H1 (cell line): Measurements from ENCODE around the gene RAD51B. TPM values are rescaled to one million over a fixed set of nuclear protein-coding genes. Genes with fewer than 3 reads are reported as not detected.

Experiments used
- CHD1 ChIP-seq: IDR thresholded peaks from 2 replicates; pipeline ENCODE4 v1.6.1; 2012; ENCODE audit warnings: low read depth, low read length, improper control_type of control experiment
- CHD2 ChIP-seq: IDR thresholded peaks from 2 replicates; pipeline ENCODE4 v1.6.1; 2012; ENCODE audit warnings: low read length, improper control_type of control experiment
- KDM4A ChIP-seq: IDR thresholded peaks from one replicate; pipeline ENCODE4 v1.7.1; 2012; ENCODE audit warnings: low read depth, mild to moderate bottlenecking, moderate library complexity, low read length, inconsistent platforms; ENCODE audit not compliant: severe bottlenecking
- SIN3A ChIP-seq, 2 experiments: IDR thresholded peaks in 1 of 2; conservative IDR thresholded peaks in 1 of 2; 2 replicates each; pipeline ENCODE4 v1.6.1; 2011 to 2012; ENCODE audit warnings: low read length in 2 of 2, improper control_type of control experiment in 1 of 2, low read depth in 1 of 2, mild to moderate bottlenecking in 1 of 2
- SIX5 ChIP-seq: IDR thresholded peaks from 2 replicates; pipeline ENCODE4 v1.6.1; 2011; ENCODE audit warnings: mild to moderate bottlenecking, low read depth, low read length
- TCF12 ChIP-seq: IDR thresholded peaks from 2 replicates; pipeline ENCODE4 v1.6.1; 2011; ENCODE audit warnings: low read depth, mild to moderate bottlenecking, low read length
- polyA plus RNA-seq, 7 experiments: library from polyadenylated mRNA; depleted of rRNA in 3 of 7; stranded (reverse) in 5 of 7; unstranded in 2 of 7; fragments of >200 nt in 5 of 7; fragments of 200-250 nt in 2 of 7; gene quantifications; 1 replicate in 5 of 7; 2 replicates in 1 of 7; 4 replicates in 1 of 7; pipeline versions ENCODE4 v1.2.1 to v1.2.3, GENCODE V29; 2011 to 2013; ENCODE audit warnings: missing spikeins in 2 of 7, mixed read lengths in 2 of 7
- total RNA-seq: library from RNA; stranded (reverse); fragmentation: NEBNext Ultra II Directional; extraction: Animal tissue kit (Norgen Biotek cat#: 25700); gene quantifications from 2 replicates; pipeline ENCODE4 v1.2.1, GENCODE V29; 2021

The RAD51B gene
- total and polyA plus RNA-seq, 2 of the 8 experiments (the other 6 are each of a cell fraction or from before 2014, with no cell fraction given), result 3.9 to 14.9 TPM

GRCh38 chr14:67938071-67938470 is 118.5 kb downstream of the RAD51B start (continued):
- no peak for TF ChIP-seq SIN3A (conservative IDR thresholded peaks at IDR 0.05 in 1 of 2, IDR thresholded peaks at IDR 0.05 in 1 of 2; ENCODE audit: low read depth in 1 of 2, low read length in 2 of 2)
- TF ChIP-seq SIX5, result no peak
- TF ChIP-seq CHD1, result no peak
- no peak for TF ChIP-seq TCF12
- no peak for TF ChIP-seq CHD2
- TF ChIP-seq KDM4A, result no peak
